Measurements from ENCODE around the gene RFLNA. TPM values are rescaled to one million over a fixed set of nuclear protein-coding genes. Genes with fewer than 3 reads are reported as not detected.
A peak's percentile ranks its signal among the peaks of the same experiment; 100 is the strongest.

The RFLNA gene
- total RNA-seq, 1 donor from 2014 or later, result 1.4 TPM

DNA sequence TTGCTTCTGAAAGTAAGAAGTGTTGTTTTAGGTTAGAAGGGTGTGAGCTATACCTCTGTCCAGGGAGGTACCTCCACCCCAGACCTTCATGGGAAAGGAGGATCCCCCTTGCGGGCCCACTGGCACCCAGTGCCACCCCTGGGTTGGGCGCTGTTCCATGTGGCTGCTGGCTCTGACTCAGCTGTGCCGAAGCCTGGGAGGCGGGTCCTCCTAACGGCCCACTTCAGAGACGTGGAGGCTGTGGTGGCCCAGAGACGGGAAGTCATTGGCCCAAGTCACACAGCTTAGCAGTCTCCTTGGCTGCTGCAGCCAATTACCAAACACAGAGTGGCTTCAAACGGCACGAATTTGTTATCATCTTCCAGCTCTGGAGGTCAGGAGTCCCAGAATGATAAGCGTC lies 10.2 kb downstream of the RFLNA start:
- Histone ChIP-seq H2AFZ (replicated peaks) (no peak overlapping the region), H3K9me3 (ENCODE audit: low read depth) (no peaks in the 10 kb centered on the region), H3K4me1 (no peaks in the 10 kb centered on the region), H3K4me3 (no peak overlapping the region), H3F3A (ENCODE audit: low read depth) (no peaks in the 10 kb centered on the region), H3K27me3 (no peaks in the 10 kb centered on the region), H4K20me1 (ENCODE audit: low read depth) (no peaks in the 10 kb centered on the region), H3K27ac (no peak overlapping the region), H3K4me2 (no peak overlapping the region), H3K9ac (no peak overlapping the region), H3K79me2 (ENCODE audit: low read depth) (no peaks in the 10 kb centered on the region), H3K36me3 (no peaks in the 10 kb centered on the region)
- Mint-ChIP-seq H3K9me3 (no peaks in the 10 kb centered on the region), H3K36me3 (no peaks in the 10 kb centered on the region), H3K27me3 (ENCODE audit: insufficient read depth, low read depth) (peaks cover 5% of the 10 kb centered on the region), H3K4me3 (no peak overlapping the region), H3K27ac (peak overlapping the region; percentile 59), H3K4me1 (peaks cover 7% of the 10 kb centered on the region)
- no peak for DNase-seq (ENCODE audit: low spot score)
- TF ChIP-seq EZH2phosphoT487 (IDR thresholded peaks at IDR 0.05) (no peak), EZH2 (IDR thresholded peaks at IDR 0.05) (no peak)
- TF ChIP-seq, protein P1, sequence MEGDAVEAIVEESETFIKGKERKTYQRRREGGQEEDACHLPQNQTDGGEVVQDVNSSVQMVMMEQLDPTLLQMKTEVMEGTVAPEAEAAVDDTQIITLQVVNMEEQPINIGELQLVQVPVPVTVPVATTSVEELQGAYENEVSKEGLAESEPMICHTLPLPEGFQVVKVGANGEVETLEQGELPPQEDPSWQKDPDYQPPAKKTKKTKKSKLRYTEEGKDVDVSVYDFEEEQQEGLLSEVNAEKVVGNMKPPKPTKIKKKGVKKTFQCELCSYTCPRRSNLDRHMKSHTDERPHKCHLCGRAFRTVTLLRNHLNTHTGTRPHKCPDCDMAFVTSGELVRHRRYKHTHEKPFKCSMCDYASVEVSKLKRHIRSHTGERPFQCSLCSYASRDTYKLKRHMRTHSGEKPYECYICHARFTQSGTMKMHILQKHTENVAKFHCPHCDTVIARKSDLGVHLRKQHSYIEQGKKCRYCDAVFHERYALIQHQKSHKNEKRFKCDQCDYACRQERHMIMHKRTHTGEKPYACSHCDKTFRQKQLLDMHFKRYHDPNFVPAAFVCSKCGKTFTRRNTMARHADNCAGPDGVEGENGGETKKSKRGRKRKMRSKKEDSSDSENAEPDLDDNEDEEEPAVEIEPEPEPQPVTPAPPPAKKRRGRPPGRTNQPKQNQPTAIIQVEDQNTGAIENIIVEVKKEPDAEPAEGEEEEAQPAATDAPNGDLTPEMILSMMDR (IDR thresholded peaks at IDR 0.05), result no peak

DNA sequence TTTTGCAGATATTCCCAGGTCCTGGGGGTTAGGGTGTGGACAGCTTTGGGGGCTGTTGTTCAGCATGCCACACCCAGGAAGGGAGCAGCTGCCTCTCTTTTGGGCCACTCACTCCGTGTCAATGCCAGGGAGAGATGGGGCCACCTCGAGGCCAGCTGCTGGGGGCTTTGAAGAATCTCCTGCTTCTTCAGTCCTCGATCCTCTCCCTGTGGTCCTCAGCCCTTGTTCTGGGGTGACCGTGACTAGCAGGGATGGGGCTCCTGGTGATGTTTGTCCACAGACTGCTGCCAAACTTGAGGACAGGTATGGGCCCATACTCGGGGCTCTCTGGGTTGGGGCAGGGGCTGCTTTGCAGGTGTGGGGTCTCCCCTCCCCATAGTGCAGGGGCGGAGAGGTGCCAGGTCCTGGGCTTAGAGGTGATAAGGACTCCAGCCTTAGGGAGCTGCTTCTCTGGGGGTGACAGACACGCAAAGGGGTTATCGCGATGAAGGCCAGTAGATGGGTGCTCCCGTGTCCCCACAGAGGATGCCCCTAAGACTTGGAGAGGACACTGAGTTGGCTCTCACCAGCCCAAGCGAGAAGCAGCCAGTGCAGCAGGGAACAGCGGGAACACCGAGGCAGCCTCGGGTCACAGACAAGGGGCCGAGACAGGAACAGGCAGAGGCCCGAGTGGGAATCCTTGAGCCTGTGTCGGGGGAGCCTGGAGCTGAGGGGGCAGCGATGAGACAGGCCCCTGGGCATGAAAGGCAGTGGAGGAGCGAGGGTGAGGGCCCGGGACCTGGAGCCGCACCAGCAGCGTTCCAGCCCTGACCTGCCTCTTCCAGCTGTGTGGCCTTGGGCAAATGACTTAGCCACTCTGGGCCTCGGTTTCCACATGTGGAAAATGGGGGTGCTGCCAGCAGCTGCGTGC lies 11.1 kb downstream of the RFLNA start:
- H3K27me3 ChIP-seq, result no peaks in the 10 kb centered on the region
- H3K4me2 ChIP-seq, result no peak overlapping the region
- no peak overlapping the region for H3K27ac Mint-ChIP-seq
- H2AFZ ChIP-seq (replicated peaks), result no peak overlapping the region
- no peaks in the 10 kb centered on the region for H3F3A ChIP-seq (ENCODE audit: low read depth)
- no peak overlapping the region for H3K27ac ChIP-seq
- peaks cover 2% of the 10 kb centered on the region for H3K27me3 Mint-ChIP-seq (ENCODE audit: insufficient read depth, low read depth)
- H3K4me1 Mint-ChIP-seq, result peaks cover 7% of the 10 kb centered on the region
- H3K9me3 Mint-ChIP-seq, result no peaks in the 10 kb centered on the region
- no peaks in the 10 kb centered on the region for H3K36me3 Mint-ChIP-seq
- TF ChIP-seq EZH2phosphoT487 (IDR thresholded peaks at IDR 0.05) (no peak), EZH2 (IDR thresholded peaks at IDR 0.05) (no peak)
- TF ChIP-seq, protein P1 (IDR thresholded peaks at IDR 0.05), result no peak
- H3K4me3 Mint-ChIP-seq, result no peak overlapping the region
- H3K36me3 ChIP-seq, result no peaks in the 10 kb centered on the region
- H3K79me2 ChIP-seq (ENCODE audit: low read depth), result no peaks in the 10 kb centered on the region
- H3K4me3 ChIP-seq, result no peak overlapping the region
- H3K9me3 ChIP-seq (ENCODE audit: low read depth), result no peaks in the 10 kb centered on the region
- no peak overlapping the region for H3K9ac ChIP-seq
- DNase-seq (ENCODE audit: low spot score), result no peak
- H4K20me1 ChIP-seq (ENCODE audit: low read depth), result no peaks in the 10 kb centered on the region
- no peaks in the 10 kb centered on the region for H3K4me1 ChIP-seq

DNA sequence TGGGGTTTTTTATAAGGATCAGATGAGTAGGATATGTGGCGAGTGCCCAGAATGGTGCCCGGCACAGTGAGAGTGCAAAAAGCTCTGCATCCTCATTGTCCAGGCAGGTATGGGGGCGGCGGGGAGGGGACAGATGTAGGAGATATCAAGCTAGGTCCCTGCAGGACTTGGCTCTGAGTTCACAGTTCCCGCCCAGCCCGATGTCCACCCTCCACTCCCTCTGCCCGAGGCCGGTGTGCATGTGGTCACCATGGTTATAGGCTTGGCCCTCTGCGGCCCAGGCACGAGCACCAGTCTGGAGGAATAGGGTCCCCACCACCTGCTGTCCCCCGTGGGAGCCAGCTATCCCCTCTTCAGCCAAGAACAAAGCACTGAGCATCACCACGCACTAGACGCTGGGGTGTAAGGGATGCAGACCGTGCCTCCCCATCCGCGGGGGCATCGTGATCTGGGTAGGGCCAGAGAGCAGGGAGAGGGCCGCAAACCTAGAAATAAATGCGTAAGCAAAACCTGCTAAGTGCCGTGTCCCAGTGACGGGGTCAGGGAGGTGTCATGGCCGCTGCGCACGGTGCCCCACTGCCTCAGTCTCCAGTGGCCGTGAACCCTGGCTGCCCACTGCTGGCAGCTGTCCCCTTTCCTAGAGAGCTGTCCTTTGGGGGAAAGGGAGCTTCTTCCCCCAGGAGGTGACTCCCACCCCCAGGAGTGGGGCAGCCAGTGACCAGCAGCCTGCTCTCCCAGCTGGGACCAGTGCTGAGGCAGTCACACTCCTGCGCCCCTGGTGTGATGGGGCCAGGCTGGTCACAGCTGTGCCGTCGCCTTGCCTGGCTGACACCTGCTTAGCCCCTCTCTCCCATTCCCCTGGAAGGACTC lies 12.0 kb downstream of the RFLNA start:
- Histone ChIP-seq H3F3A (ENCODE audit: low read depth) (no peaks in the 10 kb centered on the region), H3K4me2 (no peak overlapping the region), H3K27me3 (no peaks in the 10 kb centered on the region), H2AFZ (replicated peaks) (no peak overlapping the region), H4K20me1 (ENCODE audit: low read depth) (no peaks in the 10 kb centered on the region), H3K9me3 (ENCODE audit: low read depth) (no peaks in the 10 kb centered on the region), H3K4me1 (no peaks in the 10 kb centered on the region), H3K79me2 (ENCODE audit: low read depth) (no peaks in the 10 kb centered on the region), H3K36me3 (no peaks in the 10 kb centered on the region), H3K27ac (no peak overlapping the region), H3K4me3 (no peak overlapping the region), H3K9ac (no peak overlapping the region)
- H3K9me3 Mint-ChIP-seq, result no peaks in the 10 kb centered on the region
- no peaks in the 10 kb centered on the region for H3K36me3 Mint-ChIP-seq
- no peak overlapping the region for H3K4me3 Mint-ChIP-seq
- H3K4me1 Mint-ChIP-seq, result peaks cover 7% of the 10 kb centered on the region
- no peak overlapping the region for H3K27ac Mint-ChIP-seq
- no peak for DNase-seq (ENCODE audit: low spot score)
- TF ChIP-seq EZH2 (IDR thresholded peaks at IDR 0.05) (no peak), EZH2phosphoT487 (IDR thresholded peaks at IDR 0.05) (no peak)
- TF ChIP-seq, protein P1 (IDR thresholded peaks at IDR 0.05), result no peak
- no peaks in the 10 kb centered on the region for H3K27me3 Mint-ChIP-seq (ENCODE audit: insufficient read depth, low read depth)
